HTERT RPE-1 (cell line): ENCODE data around the gene PDXP.
"Not testable (repeated sequence)": the region's sequence is repeated elsewhere in the genome, so short reads cannot be mapped to it uniquely, and the experiment has no call there.

ENCODE experiments used
- in situ Hi-C: fragments of 300-500 bp; cut with MboI; formaldehyde crosslinking; loops from 4 replicates; pipeline ENCODE4 v1.14.3; 2020; ENCODE audit warnings: low sequenced_read_pairs

PDXP gene

DNA sequence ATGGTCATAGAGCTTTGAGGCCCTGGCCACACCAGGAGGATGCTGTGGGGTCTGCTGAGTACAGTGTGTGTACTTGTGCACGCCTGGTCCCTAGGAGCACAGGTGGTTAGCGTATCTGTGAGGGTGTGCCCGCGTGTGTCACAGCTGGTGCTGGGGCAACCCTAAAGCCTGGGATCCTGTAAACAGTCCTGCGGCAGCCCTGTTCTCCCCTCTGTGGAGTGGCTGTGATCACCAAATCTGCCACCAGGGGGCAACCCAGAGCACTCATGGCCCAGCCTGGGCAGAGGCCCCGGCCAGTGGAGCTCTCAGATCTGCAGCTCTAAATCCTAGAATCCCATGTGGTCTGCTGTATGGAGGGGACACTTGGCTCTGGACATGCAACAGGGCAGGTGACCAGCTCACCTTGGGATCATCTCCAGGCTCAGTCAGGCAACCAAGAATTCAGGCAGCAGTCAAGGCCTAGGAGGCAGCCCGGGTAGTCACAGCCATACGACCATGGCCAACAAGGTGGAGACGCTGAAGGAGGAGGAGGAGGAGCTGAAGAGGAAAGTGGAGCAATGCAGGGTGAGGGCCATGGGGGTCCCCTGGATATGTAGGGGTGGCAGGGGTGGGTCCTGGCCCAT is 15.2 kb upstream of the PDXP start:
- in situ Hi-C loops = no loop called here

DNA sequence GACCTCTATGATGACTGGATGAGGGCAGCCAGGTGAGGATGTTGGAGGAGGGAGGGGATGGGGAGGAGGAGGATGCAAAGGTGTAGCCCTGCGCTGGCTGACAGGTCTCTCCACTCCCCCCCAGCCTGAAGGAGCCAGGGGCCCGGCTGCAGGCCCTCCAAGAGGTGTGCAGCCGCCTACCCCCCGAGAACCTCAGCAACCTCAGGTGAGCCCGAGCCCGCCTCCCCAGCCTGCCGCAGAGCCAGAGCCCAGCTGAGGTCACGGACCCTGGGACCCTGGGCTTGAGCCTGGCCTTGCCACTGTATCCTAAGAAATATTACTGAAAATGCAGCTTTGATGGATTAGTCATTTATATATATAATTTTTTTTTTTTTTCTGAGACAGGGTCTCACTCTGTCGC is 11.2 kb upstream of the PDXP start:
- in situ Hi-C loops = no loop called here

GRCh38 chr22:37647928-37648327 is 10.6 kb upstream of the PDXP start:
- in situ Hi-C loops = no loop called here

DNA sequence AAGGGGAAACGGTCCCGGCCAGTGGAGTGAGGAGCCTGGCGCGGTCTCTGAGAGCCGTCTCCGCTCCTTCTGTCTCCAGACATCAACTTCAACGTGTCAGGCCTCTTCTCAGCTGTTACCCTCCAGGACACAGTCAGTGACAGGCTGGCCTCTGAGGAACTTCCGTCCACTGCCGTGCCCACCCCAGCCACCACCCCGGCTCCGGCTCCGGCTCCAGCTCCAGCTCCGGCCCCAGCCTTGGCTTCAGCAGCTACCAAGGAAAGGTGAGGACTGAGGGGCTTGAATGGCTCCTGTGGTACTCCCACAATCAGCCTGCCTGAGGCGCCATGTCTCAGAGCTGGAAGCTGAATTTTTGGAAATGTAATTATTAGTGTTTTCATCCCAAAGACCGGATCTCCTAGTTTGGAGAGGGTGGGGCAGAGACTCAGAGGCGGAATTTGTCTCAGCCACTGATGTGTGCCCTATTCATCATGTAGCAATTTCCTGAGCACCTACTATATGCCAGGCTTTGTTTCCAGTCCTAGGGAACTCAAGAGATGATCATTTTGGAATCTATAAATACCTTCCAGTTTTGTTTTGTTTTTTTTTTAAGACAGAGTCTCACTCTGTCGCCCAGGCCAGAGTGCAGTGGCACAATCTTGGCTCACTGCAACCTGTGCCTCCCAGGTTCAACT is 7.9 kb upstream of the PDXP start:
- in situ Hi-C loops = no loop called here

GRCh38 chr22:37654563-37655251 is 3.8 kb upstream of the PDXP start:
- in situ Hi-C loops = no loop called here

- in situ Hi-C loops = no loop called here
Observed at GRCh38 chr22:37655252-37655563, 3.3 kb upstream of the PDXP start.

- in situ Hi-C loops = not testable (repeated sequence)
Observed at GRCh38 chr22:37656583-37656982, 1.9 kb upstream of the PDXP start.

DNA sequence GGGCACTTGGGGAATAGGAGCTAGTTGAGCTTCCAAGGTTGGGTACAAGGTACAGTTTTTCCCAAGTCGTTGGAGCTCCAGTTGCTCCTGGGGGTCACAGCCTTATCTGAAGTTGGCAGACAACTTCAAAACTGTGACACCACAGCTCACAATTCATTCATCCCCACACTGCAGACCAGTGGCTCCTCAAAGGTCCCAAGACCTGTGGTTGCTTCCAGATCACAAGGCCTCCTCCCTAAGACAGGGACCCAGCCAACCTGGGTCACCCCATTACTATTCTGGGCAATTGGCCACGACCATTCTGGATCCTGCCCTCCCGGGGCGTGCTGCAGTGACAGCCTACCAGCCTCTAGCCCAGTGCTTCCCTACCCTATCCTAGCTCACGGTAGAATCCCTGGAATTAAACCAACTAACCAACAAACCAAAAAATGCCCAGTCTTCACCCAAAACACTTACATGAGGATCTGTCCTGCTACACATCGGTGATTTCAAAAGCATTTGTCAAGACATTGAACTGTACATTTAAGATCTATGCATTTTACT is 862 bp upstream of the PDXP start:
- in situ Hi-C loops = no loop called here

DNA sequence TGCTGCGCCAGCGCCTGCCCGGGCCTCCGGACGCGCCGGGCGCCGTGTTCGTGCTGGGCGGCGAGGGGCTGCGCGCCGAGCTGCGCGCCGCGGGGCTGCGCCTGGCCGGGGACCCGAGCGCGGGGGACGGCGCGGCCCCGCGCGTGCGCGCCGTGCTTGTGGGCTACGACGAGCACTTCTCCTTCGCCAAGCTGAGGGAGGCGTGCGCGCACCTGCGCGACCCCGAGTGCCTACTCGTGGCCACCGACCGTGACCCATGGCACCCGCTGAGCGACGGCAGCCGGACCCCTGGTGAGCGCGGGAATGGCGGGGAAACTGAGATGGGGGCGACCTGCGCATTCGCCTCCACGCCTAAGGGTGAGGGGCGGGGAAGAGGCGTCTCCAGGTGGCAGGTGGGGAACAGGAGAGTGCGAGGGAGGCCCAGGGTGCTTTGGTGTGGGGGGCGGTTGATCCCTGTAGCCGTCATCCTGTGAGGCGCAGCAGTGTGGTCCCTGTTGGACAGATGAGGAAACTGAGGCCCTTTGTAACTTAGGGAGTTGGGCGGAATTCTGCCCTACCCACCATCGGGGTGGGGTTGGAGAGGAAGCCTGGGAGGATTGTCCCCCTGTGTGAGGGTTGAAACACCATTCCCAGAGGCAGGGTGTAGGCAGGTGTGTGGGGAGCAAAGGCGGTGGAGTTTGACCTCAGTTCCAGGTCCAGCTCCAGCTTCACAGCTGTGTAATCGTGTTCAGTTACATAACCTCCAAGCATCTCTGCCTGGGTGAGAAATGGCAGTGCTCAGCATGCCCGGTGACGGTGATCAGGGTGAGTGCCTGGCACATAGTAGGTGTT is 758 bp downstream of the PDXP start:
- in situ Hi-C loops = no loop called here

GRCh38 chr22:37659897-37660708 is 1.6 kb downstream of the PDXP start:
- in situ Hi-C loops = no loop called here

GRCh38 chr22:37660709-37661045 is 2.2 kb downstream of the PDXP start:
- in situ Hi-C loops = no loop called here

DNA sequence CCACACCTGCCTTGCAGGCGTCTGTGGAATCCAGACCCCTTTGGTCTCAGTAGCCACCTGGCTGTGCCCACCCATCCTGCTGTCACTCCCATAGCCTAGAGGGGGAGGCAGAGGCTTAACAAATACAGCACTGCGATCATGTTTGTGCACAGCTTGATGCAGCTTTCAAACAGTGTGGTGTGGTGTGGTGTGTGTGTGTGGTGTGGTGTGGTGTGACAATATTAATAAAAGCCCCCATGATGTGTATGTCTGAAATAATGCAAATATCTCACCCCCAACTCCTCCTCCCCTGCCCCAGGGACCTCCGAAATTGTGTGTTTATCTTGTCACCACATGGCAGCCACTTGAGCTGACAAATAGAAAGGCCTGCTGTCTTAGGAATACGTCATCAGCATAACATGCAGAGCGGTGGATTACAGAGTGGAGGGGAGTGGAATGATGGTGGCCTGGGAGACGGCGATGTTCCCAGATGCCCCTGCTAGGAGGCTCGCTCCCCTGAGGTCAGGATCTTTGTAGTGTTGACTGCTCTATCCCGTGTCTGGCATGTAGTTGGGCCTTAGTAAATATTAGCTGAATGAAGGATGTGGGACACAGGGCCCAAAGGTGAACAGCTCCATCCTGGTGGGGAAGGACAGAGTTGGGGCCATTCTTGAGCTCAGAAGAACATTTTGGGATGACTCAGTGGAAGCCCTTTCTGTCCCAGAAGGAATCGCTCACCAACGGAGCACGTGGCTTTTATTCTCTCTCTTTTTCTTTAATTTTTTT is 2.8 kb downstream of the PDXP start:
- in situ Hi-C loops = no loop called here

DNA sequence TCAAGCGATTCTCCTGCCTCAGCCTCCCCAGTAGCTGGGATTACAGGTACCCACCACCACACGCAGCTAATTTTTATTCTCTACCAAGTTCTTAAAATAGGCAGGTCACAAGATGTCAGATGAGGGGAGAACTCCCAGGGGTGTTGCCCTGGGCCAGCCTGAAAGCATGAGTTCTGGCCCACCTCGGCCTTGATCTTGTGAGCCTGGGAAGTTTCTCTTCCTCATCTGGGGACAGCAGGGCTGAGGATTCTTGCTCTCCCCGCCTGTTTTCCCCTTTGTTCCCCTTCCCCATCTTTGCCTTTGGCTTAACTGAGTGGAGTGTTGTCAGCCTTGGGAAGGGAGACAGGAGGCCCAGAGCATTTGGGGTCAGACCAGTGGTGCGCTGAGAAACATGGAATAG is 3.5 kb downstream of the PDXP start:
- in situ Hi-C loops = no loop called here

GRCh38 chr22:37663521-37664140 is 5.1 kb downstream of the PDXP start:
- in situ Hi-C loops = no loop called here

- in situ Hi-C loops = no loop called here
Observed at GRCh38 chr22:37664249-37665101, 6.0 kb downstream of the PDXP start.

DNA sequence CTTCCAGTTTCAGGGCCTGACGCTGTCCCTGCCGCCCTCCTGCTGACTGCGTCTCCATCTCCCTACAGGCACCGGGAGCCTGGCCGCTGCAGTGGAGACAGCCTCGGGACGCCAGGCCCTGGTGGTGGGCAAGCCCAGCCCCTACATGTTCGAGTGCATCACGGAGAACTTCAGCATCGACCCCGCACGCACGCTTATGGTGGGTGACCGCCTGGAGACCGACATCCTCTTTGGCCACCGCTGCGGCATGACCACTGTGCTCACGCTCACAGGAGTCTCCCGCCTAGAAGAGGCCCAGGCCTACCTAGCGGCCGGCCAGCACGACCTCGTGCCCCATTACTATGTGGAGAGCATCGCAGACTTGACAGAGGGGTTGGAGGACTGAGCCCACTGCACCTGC is 7.0 kb downstream of the PDXP start:
- in situ Hi-C loops = no loop called here

GRCh38 chr22:37669586-37669985 is 11.1 kb downstream of the PDXP start:
- in situ Hi-C loops = no loop called here

- in situ Hi-C loops = no loop called here
Observed at GRCh38 chr22:37672206-37672919, 13.8 kb downstream of the PDXP start.
